Measurements from ENCODE around the gene ITGB1BP1.

GRCh38 chr2:9466147-9466683, 42.9 kb upstream of the ITGB1BP1 start:
- TF ChIP-seq EP300 (IDR thresholded peaks at IDR 0.05; ENCODE audit: borderline replicate concordance in 1 of 2, low read depth in 1 of 2, low read length in 1 of 2) (no peak), CHD2 (IDR thresholded peaks at IDR 0.05; ENCODE audit: low read length, partially characterized antibody) (no peak), MEF2A (IDR thresholded peaks at IDR 0.05; ENCODE audit: borderline replicate concordance, low read depth) (no peak), CTCF (IDR thresholded peaks at IDR 0.05) (no peak), NFIC (IDR thresholded peaks at IDR 0.05; ENCODE audit: borderline replicate concordance) (no peak)
- TF ChIP-seq, protein P1, sequence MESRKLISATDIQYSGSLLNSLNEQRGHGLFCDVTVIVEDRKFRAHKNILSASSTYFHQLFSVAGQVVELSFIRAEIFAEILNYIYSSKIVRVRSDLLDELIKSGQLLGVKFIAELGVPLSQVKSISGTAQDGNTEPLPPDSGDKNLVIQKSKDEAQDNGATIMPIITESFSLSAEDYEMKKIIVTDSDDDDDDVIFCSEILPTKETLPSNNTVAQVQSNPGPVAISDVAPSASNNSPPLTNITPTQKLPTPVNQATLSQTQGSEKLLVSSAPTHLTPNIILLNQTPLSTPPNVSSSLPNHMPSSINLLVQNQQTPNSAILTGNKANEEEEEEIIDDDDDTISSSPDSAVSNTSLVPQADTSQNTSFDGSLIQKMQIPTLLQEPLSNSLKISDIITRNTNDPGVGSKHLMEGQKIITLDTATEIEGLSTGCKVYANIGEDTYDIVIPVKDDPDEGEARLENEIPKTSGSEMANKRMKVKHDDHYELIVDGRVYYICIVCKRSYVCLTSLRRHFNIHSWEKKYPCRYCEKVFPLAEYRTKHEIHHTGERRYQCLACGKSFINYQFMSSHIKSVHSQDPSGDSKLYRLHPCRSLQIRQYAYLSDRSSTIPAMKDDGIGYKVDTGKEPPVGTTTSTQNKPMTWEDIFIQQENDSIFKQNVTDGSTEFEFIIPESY (IDR thresholded peaks at IDR 0.05; ENCODE audit: borderline replicate concordance, low read depth): no peak
- TF ChIP-seq, protein P2, sequence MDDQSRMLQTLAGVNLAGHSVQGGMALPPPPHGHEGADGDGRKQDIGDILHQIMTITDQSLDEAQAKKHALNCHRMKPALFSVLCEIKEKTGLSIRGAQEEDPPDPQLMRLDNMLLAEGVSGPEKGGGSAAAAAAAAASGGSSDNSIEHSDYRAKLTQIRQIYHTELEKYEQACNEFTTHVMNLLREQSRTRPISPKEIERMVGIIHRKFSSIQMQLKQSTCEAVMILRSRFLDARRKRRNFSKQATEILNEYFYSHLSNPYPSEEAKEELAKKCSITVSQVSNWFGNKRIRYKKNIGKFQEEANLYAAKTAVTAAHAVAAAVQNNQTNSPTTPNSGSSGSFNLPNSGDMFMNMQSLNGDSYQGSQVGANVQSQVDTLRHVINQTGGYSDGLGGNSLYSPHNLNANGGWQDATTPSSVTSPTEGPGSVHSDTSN (IDR thresholded peaks at IDR 0.05): no peak
- TF ChIP-seq, protein P3, sequence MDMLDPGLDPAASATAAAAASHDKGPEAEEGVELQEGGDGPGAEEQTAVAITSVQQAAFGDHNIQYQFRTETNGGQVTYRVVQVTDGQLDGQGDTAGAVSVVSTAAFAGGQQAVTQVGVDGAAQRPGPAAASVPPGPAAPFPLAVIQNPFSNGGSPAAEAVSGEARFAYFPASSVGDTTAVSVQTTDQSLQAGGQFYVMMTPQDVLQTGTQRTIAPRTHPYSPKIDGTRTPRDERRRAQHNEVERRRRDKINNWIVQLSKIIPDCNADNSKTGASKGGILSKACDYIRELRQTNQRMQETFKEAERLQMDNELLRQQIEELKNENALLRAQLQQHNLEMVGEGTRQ (IDR thresholded peaks at IDR 0.05; ENCODE audit: borderline replicate concordance, low read depth, low read length): no peak

Measured in SK-N-SH (cell line).